ENCODE results near the gene CTNNA2. TPM values are rescaled to one million over a fixed set of nuclear protein-coding genes. Genes with fewer than 3 reads are reported as not detected.

CTNNA2 gene
- total RNA-seq, 1 experiment from 2014 or later: 5.5 TPM

GRCh38 chr2:79874015-79874414, 361.2 kb downstream of the CTNNA2 start:
- H3K23ac ChIP-seq (ENCODE audit: insufficient read length, low read depth, low read length): no peak overlapping the region
- no peak overlapping the region for H4K5ac ChIP-seq (ENCODE audit: insufficient read length, low read depth, low read length)
- Mint-ChIP-seq H3K4me1 (no peaks in the 10 kb centered on the region), H3K27me3 (ENCODE audit: low read depth) (no peaks in the 10 kb centered on the region), H3K4me3 (no peak overlapping the region), H3K27ac (no peak overlapping the region; a peak in 1 of 7 replicates), H3K36me3 (ENCODE audit: insufficient read depth in 1 of 3, low read depth in 3 of 3) (peaks cover 0 to 17% (median 15%) of the 10 kb centered on the region in 3 experiments; a peak in 5 of 7 replicates), H3K9me3 (peaks cover 5 to 6% of the 10 kb centered on the region in 2 experiments; a peak in 3 of 5 replicates)
- H4K8ac ChIP-seq (replicated peaks; ENCODE audit: insufficient read length, low read depth, low read length): no peak overlapping the region
- no peak for TF ChIP-seq CTCF (conservative IDR thresholded peaks at IDR 0.05)
- no peak overlapping the region for H3K4me2 ChIP-seq (ENCODE audit: insufficient read depth, insufficient read length, low read length)
- H3K9me3 ChIP-seq (ENCODE audit: control insufficient read depth, low read depth, low read length): no peaks in the 10 kb centered on the region
- H3K4me1 ChIP-seq (ENCODE audit: insufficient read depth, low read length): no peaks in the 10 kb centered on the region
- DNase-seq: no peak
- H2BK12ac ChIP-seq (ENCODE audit: insufficient read length, low read depth, low read length): no peak overlapping the region
- no peak overlapping the region for H2AFZ ChIP-seq (ENCODE audit: low read length)
- H2BK20ac ChIP-seq (ENCODE audit: low read depth, low read length, poor library complexity, severe bottlenecking): no peak overlapping the region
- peaks cover 2% of the 10 kb centered on the region for H3K23me2 ChIP-seq (ENCODE audit: insufficient read length, low read depth, low read length, poor library complexity, severe bottlenecking)
- H2BK15ac ChIP-seq (ENCODE audit: low read depth, low read length): no peak overlapping the region
- H3K56ac ChIP-seq (ENCODE audit: insufficient read length, low read depth, low read length): no peak overlapping the region
- H3K79me2 ChIP-seq (ENCODE audit: insufficient read depth, low read length): no peaks in the 10 kb centered on the region
- H2AK5ac ChIP-seq (ENCODE audit: insufficient read length, low read length): no peak overlapping the region
- H2BK120ac ChIP-seq (ENCODE audit: low read depth, low read length, poor library complexity, severe bottlenecking): no peak overlapping the region
- no CpG with 5 or more reads among the region's 18 CpGs for WGBS (ENCODE audit: extremely low coverage, insufficient read length, low lambda C conversion rate)
- no peak overlapping the region for H3K9ac ChIP-seq (ENCODE audit: extremely low read depth, insufficient read length, low read length)
- H4K20me1 ChIP-seq (ENCODE audit: control insufficient read depth, insufficient read depth, insufficient read length): no peaks in the 10 kb centered on the region
- no peak overlapping the region for H2BK5ac ChIP-seq (ENCODE audit: insufficient read length, low read length)
- no peak overlapping the region for H3K18ac ChIP-seq (ENCODE audit: insufficient read length, low read depth, low read length)
- H3K27me3 ChIP-seq (ENCODE audit: insufficient read depth, low read length): no peaks in the 10 kb centered on the region
- no peaks in the 10 kb centered on the region for H3K79me1 ChIP-seq (ENCODE audit: insufficient read depth, low read depth, low read length, poor library complexity, severe bottlenecking)
- H3K4ac ChIP-seq (ENCODE audit: low read depth, low read length): no peak overlapping the region
- H3K14ac ChIP-seq (ENCODE audit: insufficient read depth, low read length): no peak overlapping the region
- H3T11ph ChIP-seq (ENCODE audit: low read length): no peak overlapping the region
- no peak overlapping the region for H3K27ac ChIP-seq (ENCODE audit: insufficient read length, low read depth, low read length)
- H4K91ac ChIP-seq (ENCODE audit: insufficient read length, low read depth, low read length): no peak overlapping the region

Measured in H9 (cell line).